CD4-positive, alpha-beta T cell treated with Interleukin-4 for 1 hour (primary cell): Measurements from ENCODE around the gene CYP26B1.

Experiments used
- DNase-seq, 2 donors: peaks; one replicate each; pipeline ENCODE4 v3.0.0-alpha.2; 2020 to 2022

CYP26B1 gene

GRCh38 chr2:72140621-72140960, 7.1 kb downstream of the CYP26B1 start:
- no peak for DNase-seq

- DNase-seq, result no peak
Measured at GRCh38 chr2:72139874-72140620, 7.6 kb downstream of the CYP26B1 start.

GRCh38 chr2:72139471-72139873, 8.2 kb downstream of the CYP26B1 start:
- DNase-seq, result no peak

- no peak for DNase-seq
Measured at GRCh38 chr2:72138921-72139381, 8.7 kb downstream of the CYP26B1 start.

- DNase-seq, result no peak
Measured at GRCh38 chr2:72138011-72138881, 9.4 kb downstream of the CYP26B1 start.

GRCh38 chr2:72137498-72138010, 10.1 kb downstream of the CYP26B1 start:
- peak; percentile 31 to 43 for DNase-seq

GRCh38 chr2:72136933-72137497, 10.6 kb downstream of the CYP26B1 start:
- no peak for DNase-seq

GRCh38 chr2:72136331-72136730, 11.3 kb downstream of the CYP26B1 start:
- DNase-seq, result no peak

- DNase-seq, result no peak
Measured at GRCh38 chr2:72135921-72136320, 11.7 kb downstream of the CYP26B1 start.

- no peak for DNase-seq
Measured at GRCh38 chr2:72134997-72135800, 12.5 kb downstream of the CYP26B1 start.

GRCh38 chr2:72134408-72134996, 13.2 kb downstream of the CYP26B1 start:
- DNase-seq, result no peak

- DNase-seq, result no peak
Measured at GRCh38 chr2:72133721-72134407, 13.8 kb downstream of the CYP26B1 start.

- DNase-seq, result no peak
Measured at GRCh38 chr2:72132981-72133720, 14.5 kb downstream of the CYP26B1 start.

- no peak for DNase-seq
Measured at GRCh38 chr2:72131916-72132841, 15.5 kb downstream of the CYP26B1 start.

- no peak for DNase-seq
Measured at GRCh38 chr2:72131371-72131891, 16.2 kb downstream of the CYP26B1 start.

GRCh38 chr2:72130659-72131360, 16.9 kb downstream of the CYP26B1 start:
- no peak for DNase-seq

GRCh38 chr2:72129681-72130340, 17.9 kb downstream of the CYP26B1 start:
- DNase-seq, result no peak

- DNase-seq, result no peak
Measured at GRCh38 chr2:72128843-72129227, 18.8 kb downstream of the CYP26B1 start.
